HG03571 (cell line): ENCODE measurements around the gene ALG3.

Experiments
- ATAC-seq: cut with Tn5 transposase; IDR thresholded peaks from one replicate; pipeline ENCODE4 v1.9.1; 2021; ENCODE audit not compliant: unreplicated experiment

ALG3 gene

GRCh38 chr3:184200825-184201224 is 47.9 kb downstream of the ALG3 start:
- ATAC-seq, result no peak

DNA sequence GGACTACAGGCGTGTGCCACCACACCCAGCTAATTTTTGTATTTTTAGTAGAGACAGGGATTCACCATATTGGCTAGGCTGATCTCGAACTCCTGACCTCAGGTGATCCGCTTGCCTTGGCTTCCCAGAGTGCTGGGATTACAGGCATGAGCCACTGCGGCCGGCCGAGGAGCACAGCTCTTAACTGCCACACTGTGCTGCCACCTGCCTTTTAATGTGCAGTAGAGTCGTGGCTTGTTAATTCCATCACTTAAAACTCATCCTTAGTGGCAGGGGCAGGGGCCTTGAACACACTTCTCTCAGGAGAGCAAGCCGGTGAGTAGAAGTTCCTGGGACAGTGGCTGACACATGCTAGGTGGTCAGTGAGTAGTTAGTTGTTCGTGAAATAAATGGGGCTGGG is 50.3 kb downstream of the ALG3 start:
- no peak for ATAC-seq

DNA sequence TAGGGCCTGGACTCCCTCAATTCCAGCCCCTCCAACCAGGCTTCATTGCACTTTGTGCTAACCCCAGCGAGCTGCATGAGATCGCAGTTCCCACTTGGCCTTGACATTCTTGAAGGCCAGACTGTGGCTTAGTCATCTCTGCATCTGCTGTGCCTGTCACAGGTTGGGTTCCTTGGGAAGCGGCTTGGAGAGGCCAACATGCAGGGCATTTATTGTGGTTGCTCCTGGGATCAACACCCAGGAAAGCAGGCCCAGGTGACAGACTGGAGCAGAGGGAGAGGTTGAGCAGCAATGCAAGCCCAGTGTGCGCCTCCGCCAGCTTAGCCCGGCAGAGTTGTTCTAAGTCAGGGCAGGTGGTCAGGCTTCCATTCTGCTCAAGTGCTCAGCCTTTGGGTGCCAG is 52.2 kb downstream of the ALG3 start:
- ATAC-seq, result no peak

DNA sequence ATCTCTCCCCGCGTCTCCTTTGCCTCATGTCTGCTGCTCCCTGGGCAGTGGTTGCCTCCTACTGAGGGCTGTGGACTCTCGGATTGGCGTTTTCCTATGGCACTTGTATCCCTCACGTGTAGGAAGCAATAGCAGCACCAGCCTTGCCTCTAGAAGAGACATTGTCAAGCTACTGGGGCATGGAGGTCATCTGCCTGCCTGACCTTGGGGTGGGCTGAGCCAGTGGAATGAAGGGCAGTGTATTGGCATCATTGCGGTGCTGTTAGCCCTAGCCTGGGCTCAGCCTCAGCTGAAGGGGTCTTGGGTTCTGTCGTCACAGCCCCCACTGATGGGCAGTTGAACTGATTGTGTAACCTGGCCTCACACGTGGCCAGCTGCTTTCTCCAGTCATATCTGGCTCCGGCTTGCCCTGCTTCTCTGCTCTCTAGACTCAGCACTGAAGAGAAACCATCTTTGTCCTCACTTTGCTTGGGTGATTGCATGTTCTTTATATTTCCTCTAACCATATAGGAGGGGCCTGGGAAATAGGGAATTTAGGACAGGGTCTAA is 54.7 kb downstream of the ALG3 start:
- ATAC-seq, result no peak

- ATAC-seq, result no peak
These were observed 55.9 kb downstream of the ALG3 start for GRCh38 chr3:184192889-184193288.
